ENCODE results near the gene KRTAP3-1.

The KRTAP3-1 gene

DNA sequence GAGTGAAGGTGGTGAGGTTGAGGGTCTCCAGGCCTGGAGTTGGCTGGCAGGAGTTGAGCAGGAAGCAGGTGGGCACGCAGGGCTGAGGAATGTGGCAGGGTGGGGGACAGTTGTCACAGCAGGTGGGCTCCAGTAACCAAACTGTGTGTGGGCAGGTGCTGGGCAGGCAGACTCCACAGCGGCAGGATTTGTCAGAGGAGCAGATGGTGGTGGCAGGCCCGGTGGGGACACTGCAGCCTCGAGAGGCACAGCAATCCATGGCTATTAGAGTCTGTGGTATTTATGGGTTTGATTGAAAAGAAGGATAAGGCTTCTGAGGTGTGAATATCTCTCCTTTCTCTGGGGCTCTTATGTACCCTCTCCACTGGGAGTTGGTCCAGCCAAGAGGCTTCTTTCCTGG lies 15.1 kb downstream of the KRTAP3-1 start, which contains the start of gene KRTAP3-3:
Gene KRTAP3-3 (minus strand): TSS at position 326 of the 400 bp plus-strand sequence. CDS start 67 bp downstream, at position 259.
- TF ChIP-seq CTCF (IDR thresholded peaks at IDR 0.05; ENCODE audit: extremely low read depth, insufficient read depth, missing control alignments): no peak
- in situ Hi-C loops (cut with MboI; ENCODE audit: low pct_unique_long_range_greater_than_20kb, low sequenced_read_pairs, unreplicated experiment): no loop called here
- DNase-seq (ENCODE audit: low spot score): no peak

DNA sequence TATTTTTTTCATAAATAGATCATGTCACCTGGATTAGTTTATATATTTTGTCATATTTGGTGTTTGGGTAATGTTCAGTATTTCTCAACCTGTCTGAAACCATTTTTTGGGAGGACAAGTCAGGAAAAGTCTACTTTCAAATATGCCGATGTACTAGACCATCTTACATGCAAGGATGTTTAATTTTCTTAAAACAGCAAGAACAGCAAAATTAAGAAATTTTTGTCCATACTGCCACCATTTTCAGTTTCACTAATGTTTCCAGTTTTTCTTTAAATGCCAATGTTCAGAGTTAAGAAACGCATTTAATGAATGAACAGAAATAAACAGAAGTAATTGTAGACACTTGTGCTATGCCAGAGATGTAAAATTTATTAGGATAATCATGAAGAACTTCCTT lies 15.8 kb downstream of the KRTAP3-1 start:
- DNase-seq (ENCODE audit: low spot score): no peak
- TF ChIP-seq CTCF (IDR thresholded peaks at IDR 0.05; ENCODE audit: extremely low read depth, insufficient read depth, missing control alignments): no peak
- in situ Hi-C loops (cut with MboI; ENCODE audit: low pct_unique_long_range_greater_than_20kb, low sequenced_read_pairs, unreplicated experiment): no loop called here

DNA sequence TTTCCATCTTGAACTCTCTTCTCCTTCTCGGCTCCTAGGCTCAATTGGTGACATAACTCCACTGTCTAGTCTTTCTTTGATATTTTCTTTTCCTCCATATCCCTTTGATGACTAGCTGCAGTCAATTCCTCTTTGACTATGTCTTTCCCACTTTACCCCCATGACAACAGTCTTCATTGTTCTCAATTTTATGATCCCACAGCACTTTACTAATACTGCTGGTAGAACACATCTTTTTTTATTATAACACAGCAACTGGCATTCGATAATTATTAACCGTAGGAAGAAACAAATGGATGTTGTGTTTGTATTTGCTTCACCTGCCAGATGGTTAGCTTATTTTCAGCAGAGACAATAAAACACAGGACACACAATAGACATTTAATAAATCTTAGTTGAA lies 16.3 kb downstream of the KRTAP3-1 start:
- DNase-seq (ENCODE audit: low spot score): no peak
- no peak for TF ChIP-seq CTCF (IDR thresholded peaks at IDR 0.05; ENCODE audit: extremely low read depth, insufficient read depth, missing control alignments)

DNA sequence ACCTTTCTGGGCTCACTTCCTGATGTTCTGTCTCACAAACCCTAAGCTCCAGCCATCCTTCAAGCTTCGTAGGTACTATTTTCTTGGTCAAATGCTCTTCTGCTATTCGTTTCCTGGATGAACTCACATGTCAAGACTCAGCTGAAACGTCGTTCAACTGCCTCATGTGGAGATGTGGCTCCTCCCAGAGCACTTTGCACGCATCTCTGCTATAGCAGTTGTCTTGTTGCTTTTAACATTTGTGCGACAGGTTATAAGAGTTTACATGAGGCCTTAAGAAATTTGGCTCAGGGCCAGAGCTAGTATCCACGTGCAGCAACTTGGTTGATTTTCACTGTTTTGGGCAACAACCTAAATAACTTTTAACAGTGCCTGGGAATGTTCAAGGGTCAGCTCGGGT lies 22.0 kb downstream of the KRTAP3-1 start:
- no peak for DNase-seq (ENCODE audit: low spot score)
- in situ Hi-C loops (cut with MboI; ENCODE audit: low pct_unique_long_range_greater_than_20kb, low sequenced_read_pairs, unreplicated experiment): no loop called here
- no peak for TF ChIP-seq CTCF (IDR thresholded peaks at IDR 0.05; ENCODE audit: extremely low read depth, insufficient read depth, missing control alignments)

More for the DNA sequence above, 16.3 kb downstream of the KRTAP3-1 start:
- in situ Hi-C loops (cut with MboI; ENCODE audit: low pct_unique_long_range_greater_than_20kb, low sequenced_read_pairs, unreplicated experiment): no loop called here

DNA sequence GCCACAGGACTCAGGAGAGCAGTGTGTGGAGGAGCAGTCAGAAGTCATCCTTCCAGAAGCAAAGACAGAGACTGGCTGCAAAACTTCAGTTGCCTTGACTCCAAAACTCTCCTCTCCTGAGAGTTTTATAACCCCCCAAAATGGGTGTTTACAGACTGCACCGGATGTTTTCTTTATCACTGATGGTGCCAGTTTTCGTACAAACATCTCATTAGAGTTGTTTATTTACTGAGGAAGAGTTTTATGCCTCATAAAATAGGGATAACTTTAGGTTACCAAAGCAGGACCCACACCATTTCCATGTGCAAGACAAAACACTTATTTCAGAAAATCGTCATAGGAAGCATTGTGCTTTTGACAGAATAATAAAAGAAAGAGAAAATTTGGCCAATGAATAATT lies 24.7 kb downstream of the KRTAP3-1 start, which contains the start of gene KRT40:
Gene KRT40 (minus strand): TSS at position 101 of the 400 bp plus-strand sequence. CDS start 53 bp downstream, at position 48.
- in situ Hi-C loops (cut with MboI; ENCODE audit: low pct_unique_long_range_greater_than_20kb, low sequenced_read_pairs, unreplicated experiment): no loop called here
- TF ChIP-seq CTCF (IDR thresholded peaks at IDR 0.05; ENCODE audit: extremely low read depth, insufficient read depth, missing control alignments): no peak
- DNase-seq (ENCODE audit: low spot score): no peak

- no peak for DNase-seq (ENCODE audit: low spot score)
- in situ Hi-C loops (cut with MboI; ENCODE audit: low pct_unique_long_range_greater_than_20kb, low sequenced_read_pairs, unreplicated experiment): no loop called here
- no peak for TF ChIP-seq CTCF (IDR thresholded peaks at IDR 0.05; ENCODE audit: extremely low read depth, insufficient read depth, missing control alignments)
Measured at GRCh38 chr17:40981115-40981514, 27.8 kb downstream of the KRTAP3-1 start.

DNA sequence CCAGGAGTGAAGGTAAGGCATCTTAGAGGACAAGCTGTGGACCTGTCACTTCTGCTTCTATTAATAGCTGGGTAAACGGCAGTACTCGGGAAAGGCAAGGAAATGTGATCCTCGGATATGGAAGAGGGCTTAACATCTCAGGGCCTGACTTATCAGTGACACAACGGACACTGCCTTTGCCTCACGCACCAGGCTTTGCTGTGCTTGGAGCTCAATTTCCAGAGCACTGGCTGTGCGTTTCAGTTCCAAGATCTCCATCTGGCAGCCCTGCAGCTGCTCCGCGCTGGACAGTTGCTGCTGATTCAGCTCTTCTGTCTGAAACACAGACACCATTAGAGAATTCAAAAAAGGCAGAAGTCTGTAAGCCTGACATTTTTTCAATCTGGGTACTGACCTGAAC lies 28.3 kb downstream of the KRTAP3-1 start:
- in situ Hi-C loops (cut with MboI; ENCODE audit: low pct_unique_long_range_greater_than_20kb, low sequenced_read_pairs, unreplicated experiment): no loop called here
- TF ChIP-seq CTCF (IDR thresholded peaks at IDR 0.05; ENCODE audit: extremely low read depth, insufficient read depth, missing control alignments): no peak

More for the DNA sequence above, 28.3 kb downstream of the KRTAP3-1 start:
- no peak for DNase-seq (ENCODE audit: low spot score)
